Measurements from ENCODE around the gene PDE6G. TPM values are rescaled to one million over a fixed set of nuclear protein-coding genes. Genes with fewer than 3 reads are reported as not detected.

PDE6G gene
- total RNA-seq = 0.81 and 3.5 TPM in 2 replicates

GRCh38 chr17:81656118-81656743 is at the start of gene PDE6G:
Gene PDE6G (minus strand): TSS chr17:81656542. CDS start chr17:81653305, 3,237 bp downstream.

GRCh38 chr17:81702934-81703746 is 46.8 kb upstream of the PDE6G start, which contains the start of gene MRPL12:
Gene MRPL12 (plus strand): TSS chr17:81703367. CDS start chr17:81703502, 135 bp downstream.

GRCh38 chr17:81683584-81684441 is 27.5 kb upstream of the PDE6G start, which contains the start of the genes ARL16 and HGS:
Gene ARL16 (minus strand): TSS chr17:81683797. CDS start chr17:81683753, 44 bp downstream.
Gene HGS (plus strand): TSS chr17:81684011. CDS start chr17:81684067, 56 bp downstream.

GRCh38 chr17:81666342-81667191 is 10.2 kb upstream of the PDE6G start, which contains the start of the genes CCDC137 and OXLD1:
Gene CCDC137 (plus strand): TSS chr17:81666737. CDS start chr17:81666767, 30 bp downstream.
Gene OXLD1 (minus strand): TSS chr17:81666605. CDS start chr17:81666577, 28 bp downstream.

GRCh38 chr17:81636505-81637288 is 19.6 kb downstream of the PDE6G start, which contains the start of the genes NPLOC4 and TSPAN10:
Gene NPLOC4 (minus strand): TSS chr17:81637112. CDS start chr17:81636930, 182 bp downstream.
Gene TSPAN10 (plus strand): TSS chr17:81637196. CDS start chr17:81642413, 5,217 bp downstream.

Other genes with a start within 250 kb of the PDE6G start
- 7,047 and 9,439 TPM in 2 replicates for gene ACTG1, start 143.7 kb downstream of the PDE6G start, total RNA-seq
- gene FSCN2, start 128.2 kb downstream of the PDE6G start, total RNA-seq = 0.16 and 1.1 TPM in 2 replicates
- 12.1 and 27.3 TPM in 2 replicates for gene FAAP100, start 104.2 kb downstream of the PDE6G start, total RNA-seq
- 63.1 and 155 TPM in 2 replicates for gene NPLOC4, start 19.4 kb downstream of the PDE6G start, total RNA-seq
- 0.16 and 1.3 TPM in 2 replicates for gene TSPAN10, start 19.3 kb downstream of the PDE6G start, total RNA-seq
- 21.6 and 32.9 TPM in 2 replicates for gene OXLD1, start 10.1 kb upstream of the PDE6G start, total RNA-seq
- gene CCDC137, start 10.2 kb upstream of the PDE6G start, total RNA-seq = 9.2 and 10.7 TPM in 2 replicates
- gene ARL16, start 27.3 kb upstream of the PDE6G start, total RNA-seq = 17.8 and 25.3 TPM in 2 replicates
- 51.5 and 85.7 TPM in 2 replicates for gene HGS, start 27.5 kb upstream of the PDE6G start, total RNA-seq
- 7.6 and 8.7 TPM in 2 replicates for gene MRPL12, start 46.8 kb upstream of the PDE6G start, total RNA-seq
- gene SLC25A10, start 55.7 kb upstream of the PDE6G start, total RNA-seq = 13.9 and 14.2 TPM in 2 replicates
- not detected in 2 replicates for gene GCGR, start 147.6 kb upstream of the PDE6G start, total RNA-seq
- gene MCRIP1, start 176.7 kb upstream of the PDE6G start, total RNA-seq = 120 and 122 TPM in 2 replicates
- not detected in 2 replicates for gene PPP1R27, start 178.5 kb upstream of the PDE6G start, total RNA-seq
- 635 and 762 TPM in 2 replicates for gene P4HB, start 204.0 kb upstream of the PDE6G start, total RNA-seq
- gene ARHGDIA, start 214.8 kb upstream of the PDE6G start, total RNA-seq = 105 and 173 TPM in 2 replicates
- 167 and 225 TPM in 2 replicates for gene ALYREF, start 235.0 kb upstream of the PDE6G start, total RNA-seq
- 128 and 151 TPM in 2 replicates for gene ANAPC11, start 235.2 kb upstream of the PDE6G start, total RNA-seq
- 0.19 TPM in 1 of 2 replicates, not detected in the other for gene NPB, start 245.7 kb upstream of the PDE6G start, total RNA-seq